GM21447 (cell line): Measurements from ENCODE around the gene FXYD4.
"Not testable (repeated sequence)": the region's sequence is repeated elsewhere in the genome, so short reads cannot be mapped to it uniquely, and the experiment has no call there.

Experiments
- ATAC-seq: cut with Tn5 transposase; IDR thresholded peaks from one replicate; pipeline ENCODE4 v1.9.1; 2021; ENCODE audit not compliant: unreplicated experiment

FXYD4 gene

GRCh38 chr10:43415544-43415943 lies 44.1 kb downstream of the FXYD4 start:
- no peak for ATAC-seq

GRCh38 chr10:43417950-43418768 lies 46.7 kb downstream of the FXYD4 start:
- peak; percentile 35 for ATAC-seq

- ATAC-seq = no peak
Measured at GRCh38 chr10:43419997-43420368, 48.5 kb downstream of the FXYD4 start.

GRCh38 chr10:43420369-43421200 lies 49.1 kb downstream of the FXYD4 start:
- ATAC-seq = peak; percentile 67

GRCh38 chr10:43421201-43421507 lies 49.7 kb downstream of the FXYD4 start:
- no peak for ATAC-seq

GRCh38 chr10:43421519-43421918 lies 50.1 kb downstream of the FXYD4 start:
- ATAC-seq = no peak

GRCh38 chr10:43421944-43422343 lies 50.5 kb downstream of the FXYD4 start:
- ATAC-seq = not testable (repeated sequence)

- no peak for ATAC-seq
Measured at GRCh38 chr10:43424416-43424815, 53.0 kb downstream of the FXYD4 start.
